ENCODE results near the gene OTX1. TPM values are rescaled to one million over a fixed set of nuclear protein-coding genes. Genes with fewer than 3 reads are reported as not detected.

OTX1 gene
- total RNA-seq, 1 experiment from 2014 or later: 0.81 TPM

DNA sequence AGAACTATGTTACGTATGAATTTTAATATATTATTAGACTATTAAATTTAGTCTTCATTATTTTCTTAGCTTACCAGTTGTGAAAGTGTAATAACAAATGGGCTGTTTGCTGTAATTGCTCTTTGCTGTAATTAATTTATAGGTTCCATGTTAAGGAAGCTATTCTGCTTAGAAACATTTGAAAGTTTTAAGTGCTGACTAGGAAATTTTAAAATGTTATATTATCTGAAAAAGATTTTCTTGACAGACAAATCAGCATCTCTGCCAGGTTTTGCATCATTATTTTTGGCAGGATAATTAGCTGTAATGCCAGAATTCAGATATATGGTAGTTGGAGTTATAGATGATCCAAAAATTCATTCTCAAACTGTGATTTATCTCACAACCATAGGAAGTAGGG is 42.2 kb downstream of the OTX1 start:
- DNase-seq (ENCODE audit: low spot score): no peak
- in situ Hi-C loops (cut with HindIII; ENCODE audit: low sequenced_read_pairs): no loop called here

DNA sequence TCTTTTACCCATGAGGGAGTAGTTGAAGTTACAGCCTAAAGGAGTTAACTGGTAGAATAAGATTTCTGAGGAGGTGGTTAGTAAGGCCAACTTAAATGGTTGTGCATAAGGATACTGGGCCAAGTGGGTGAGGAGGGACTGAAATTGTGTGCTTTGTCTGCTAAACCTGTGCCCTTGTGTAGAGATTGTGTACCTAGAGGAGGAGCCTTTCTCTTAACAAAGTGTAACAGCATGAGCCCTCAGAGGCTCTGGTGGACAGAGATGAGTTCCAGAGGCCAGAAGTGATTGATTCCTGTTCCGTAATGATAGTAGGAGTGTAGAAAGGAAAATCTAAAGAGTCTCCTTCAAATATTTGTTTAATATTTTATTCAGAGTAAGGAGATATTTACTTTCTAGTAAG is 42.9 kb downstream of the OTX1 start:
- no peak for DNase-seq (ENCODE audit: low spot score)
- in situ Hi-C loops (cut with HindIII; ENCODE audit: low sequenced_read_pairs): no loop called here

DNA sequence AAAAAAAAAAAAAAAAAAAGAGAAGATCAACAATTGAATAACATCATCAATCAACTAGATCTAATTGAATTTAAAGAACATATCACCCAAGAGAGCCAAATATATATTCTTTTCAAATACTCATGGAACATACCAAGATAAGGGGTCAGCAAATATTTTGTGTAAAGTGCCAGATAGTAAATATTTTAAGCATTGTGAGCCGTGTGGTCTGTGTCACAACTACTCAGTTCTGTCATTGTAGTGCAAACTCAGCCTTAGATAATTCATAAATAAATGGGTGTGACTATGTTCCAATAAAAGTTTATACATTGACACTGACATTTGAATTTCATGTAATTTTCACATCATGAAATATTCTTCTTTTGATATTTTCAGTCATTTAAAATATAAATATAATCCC is 45.9 kb downstream of the OTX1 start:
- in situ Hi-C loops (cut with HindIII; ENCODE audit: low sequenced_read_pairs): no loop called here
- no peak for DNase-seq (ENCODE audit: low spot score)

DNA sequence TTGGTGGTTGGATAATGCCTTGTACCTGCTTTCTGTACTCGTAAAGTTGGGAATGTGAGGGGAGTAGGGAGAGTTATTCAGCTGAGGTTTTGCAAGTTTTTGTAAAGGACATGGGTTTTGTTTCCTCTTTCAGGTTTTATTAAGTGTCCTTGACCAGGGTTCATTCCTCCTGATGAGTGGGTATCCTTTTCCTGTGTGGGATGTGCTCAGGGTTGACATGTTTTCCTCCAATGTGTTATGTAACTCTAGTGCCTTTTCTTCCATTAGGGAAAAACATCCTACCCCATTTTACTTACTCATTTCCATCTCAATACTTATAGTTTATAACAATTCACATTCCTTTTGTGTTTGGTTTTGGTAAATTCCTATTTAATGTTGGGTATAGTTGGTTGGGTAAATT is 48.4 kb downstream of the OTX1 start:
- in situ Hi-C loops (cut with HindIII; ENCODE audit: low sequenced_read_pairs): no loop called here
- DNase-seq (ENCODE audit: low spot score): no peak

DNA sequence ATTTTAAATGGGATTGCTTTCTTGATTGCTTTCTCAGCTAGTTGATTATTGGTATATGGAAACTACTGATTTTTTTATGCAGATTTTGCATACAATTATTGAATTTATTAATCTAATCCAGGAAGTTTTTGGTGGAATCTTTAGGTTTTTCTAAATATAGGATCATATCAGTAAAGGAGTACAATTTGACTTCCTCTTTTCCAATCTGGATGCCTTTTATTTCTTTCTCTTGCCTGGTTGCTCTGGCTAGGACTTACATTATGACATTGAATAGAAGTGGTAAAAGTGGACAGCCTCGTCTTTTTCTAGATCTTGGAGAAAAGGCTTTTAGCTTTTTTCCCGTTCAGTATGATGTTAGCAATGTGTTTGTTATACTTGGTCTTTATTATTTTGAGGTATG is 51.3 kb downstream of the OTX1 start:
- DNase-seq (ENCODE audit: low spot score): no peak
- in situ Hi-C loops (cut with HindIII; ENCODE audit: low sequenced_read_pairs): no loop called here

DNA sequence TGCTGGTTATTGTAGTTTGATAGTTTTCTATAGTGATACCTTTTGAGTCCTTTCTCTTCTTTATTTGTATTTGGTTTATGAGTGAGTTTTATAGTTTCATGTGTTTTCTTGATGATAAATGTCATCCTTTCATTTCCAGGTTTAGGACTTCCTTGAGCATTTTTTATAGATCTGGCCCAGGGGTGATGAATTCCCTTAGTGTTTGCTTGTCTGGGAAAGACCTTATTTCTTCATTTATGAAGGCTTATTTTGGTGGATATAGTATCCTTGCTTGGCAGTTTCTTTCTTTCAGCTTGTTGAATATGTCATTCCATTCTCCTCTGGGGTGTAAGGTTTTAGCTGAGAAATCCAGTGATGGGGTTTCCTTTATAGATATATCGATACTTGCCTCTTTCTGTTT is 53.9 kb downstream of the OTX1 start:
- in situ Hi-C loops (cut with HindIII; ENCODE audit: low sequenced_read_pairs): no loop called here
- DNase-seq (ENCODE audit: low spot score): no peak
